Stimulated activated CD4-positive, alpha-beta T cell treated with anti-CD3 and anti-CD28 coated beads, Interleukin-1b, Interleukin-23, amount 100 ng/mL, for 4 hours (primary cell): Measurements from ENCODE around the gene ALOX15B.
A peak's percentile ranks its signal among the peaks of the same experiment; 100 is the strongest.
"Not testable (repeated sequence)": the region's sequence is repeated elsewhere in the genome, so short reads cannot be mapped to it uniquely, and the experiment has no call there.

Source experiments
- DNase-seq, 2 donors: peaks; one replicate each; pipeline ENCODE4 v3.0.0-alpha.2; 2020; ENCODE audit warnings: low read depth in 2 of 2

Gene ALOX15B

GRCh38 chr17:8013731-8014557 lies 24.9 kb upstream of the ALOX15B start:
- DNase-seq = no peak

GRCh38 chr17:8014558-8014850 lies 24.4 kb upstream of the ALOX15B start:
- DNase-seq = no peak

GRCh38 chr17:8015236-8015956 lies 23.5 kb upstream of the ALOX15B start:
- no peak for DNase-seq

DNA sequence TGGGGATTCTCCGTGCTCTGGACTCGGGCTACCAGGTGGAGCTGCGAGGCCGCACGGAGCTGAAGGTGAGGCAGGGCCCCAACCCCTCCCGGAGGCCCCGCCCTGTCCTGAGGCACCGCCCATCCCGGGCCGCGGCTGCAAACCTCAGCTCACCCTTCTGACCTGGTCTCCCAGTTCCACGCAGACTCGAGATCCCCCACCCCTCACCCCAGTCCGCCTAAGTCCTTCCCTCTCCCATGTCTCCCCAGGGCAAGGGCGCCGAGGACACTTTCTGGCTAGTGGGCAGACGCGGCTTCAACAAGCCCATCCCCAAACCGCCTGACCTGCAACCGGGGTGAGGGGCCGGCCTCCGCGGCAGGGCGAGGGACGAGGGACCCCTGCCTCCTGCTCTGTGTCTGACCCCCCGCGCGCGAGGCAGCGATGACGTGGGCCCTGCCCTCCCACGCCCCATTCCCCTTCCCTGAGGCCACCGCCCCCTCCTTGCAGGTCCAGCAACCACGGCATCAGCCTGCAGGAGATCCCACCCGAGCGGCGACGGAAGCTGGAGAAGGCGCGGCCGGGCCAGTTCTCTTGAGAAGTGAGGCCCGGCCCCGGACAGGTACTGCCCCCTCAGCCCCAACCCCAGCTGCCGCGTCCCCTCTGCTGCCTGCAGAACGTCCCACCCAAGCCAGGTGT lies 22.8 kb upstream of the ALOX15B start:
- peak in 1 of 2 donors; percentile 22 for DNase-seq

DNA sequence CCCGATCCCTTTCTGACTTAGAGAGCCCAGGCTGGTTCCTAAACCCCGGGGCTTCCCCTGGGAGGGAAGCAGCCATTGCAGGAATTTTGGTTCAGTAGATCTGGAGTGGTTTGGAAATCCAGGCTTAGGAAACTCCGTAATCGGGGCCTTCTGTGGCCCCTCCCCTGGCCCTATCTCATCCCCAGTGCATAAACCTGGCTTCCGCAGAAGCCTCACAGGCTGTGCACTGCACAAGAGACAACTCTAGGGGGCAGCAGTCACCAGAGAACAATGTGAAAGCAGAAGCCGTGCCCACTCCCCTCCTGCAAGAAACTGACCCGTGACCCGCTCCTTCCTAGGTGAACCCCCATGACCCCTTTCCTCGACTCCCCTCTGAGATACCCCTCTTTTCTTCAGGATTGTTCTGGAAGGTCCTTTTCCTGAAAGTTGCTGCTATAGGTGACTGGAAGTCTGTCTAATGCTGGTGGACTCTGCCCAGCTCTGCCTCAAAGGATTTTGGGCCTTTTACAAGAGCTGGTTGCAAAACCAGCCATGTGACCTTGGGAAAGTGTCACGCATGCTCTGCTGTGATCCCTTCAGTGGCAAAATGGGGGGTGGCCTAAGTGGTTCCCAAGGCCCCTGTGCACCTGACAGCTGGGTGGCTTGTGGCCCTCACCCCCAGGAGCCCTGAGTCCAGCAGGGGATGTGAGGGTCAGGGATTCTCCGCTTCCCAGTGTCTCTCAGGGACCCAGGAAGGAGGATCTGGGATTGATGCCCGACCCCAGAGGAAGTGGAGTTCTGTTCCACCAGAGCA lies 22.0 kb upstream of the ALOX15B start:
- peak in 1 of 2 donors; percentile 17 for DNase-seq

GRCh38 chr17:8018436-8018835 lies 20.4 kb upstream of the ALOX15B start:
- DNase-seq = no peak

GRCh38 chr17:8019166-8019565 lies 19.7 kb upstream of the ALOX15B start:
- no peak for DNase-seq

DNA sequence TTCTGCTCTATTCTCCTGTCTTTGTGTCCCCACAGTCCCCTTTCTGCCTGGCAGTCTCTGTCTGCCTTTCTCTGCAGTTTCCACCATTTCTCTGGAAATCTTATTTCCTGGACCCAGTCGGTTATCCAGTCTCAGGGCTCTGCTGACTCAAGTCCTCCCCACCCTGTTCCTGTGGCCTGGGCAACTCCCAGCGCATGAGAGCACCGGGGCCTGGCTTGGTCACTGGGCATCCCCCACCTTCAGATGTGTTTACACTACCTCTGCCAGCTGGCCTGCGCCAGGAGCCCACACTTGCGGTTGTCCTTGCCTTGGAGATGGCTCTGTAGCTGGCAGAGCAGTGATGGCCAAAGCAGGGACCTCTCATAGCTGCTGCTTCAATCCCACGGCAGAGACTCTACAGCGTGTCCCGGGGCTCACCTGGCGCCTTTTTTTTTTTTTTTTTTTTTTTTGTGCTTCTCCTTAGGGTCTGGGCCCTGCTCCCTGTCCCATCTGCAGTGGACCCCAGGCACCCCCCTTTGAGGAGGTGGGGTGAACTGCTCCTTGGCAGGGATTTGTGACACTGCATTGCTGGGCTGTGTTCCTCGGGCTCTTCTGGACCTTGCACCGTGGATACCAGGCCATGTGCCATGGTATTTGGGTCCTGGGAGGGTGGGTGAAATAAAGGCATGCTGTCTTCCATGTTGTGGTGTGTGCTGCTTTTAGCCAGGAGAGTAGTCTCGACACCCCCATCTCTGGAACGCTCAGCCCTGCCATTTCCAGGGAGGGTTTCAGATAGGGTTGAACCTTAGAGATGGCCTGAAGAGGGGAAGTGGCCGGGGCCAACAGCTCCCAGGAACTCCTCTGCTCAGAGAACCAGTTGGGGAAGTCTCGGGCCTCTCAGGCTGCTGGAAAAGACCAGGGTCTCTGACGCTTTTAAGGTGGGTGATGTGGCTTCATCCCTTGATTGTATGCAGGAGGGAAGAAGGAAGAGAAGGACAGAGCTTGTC lies 18.9 kb upstream of the ALOX15B start:
- DNase-seq = no peak

DNA sequence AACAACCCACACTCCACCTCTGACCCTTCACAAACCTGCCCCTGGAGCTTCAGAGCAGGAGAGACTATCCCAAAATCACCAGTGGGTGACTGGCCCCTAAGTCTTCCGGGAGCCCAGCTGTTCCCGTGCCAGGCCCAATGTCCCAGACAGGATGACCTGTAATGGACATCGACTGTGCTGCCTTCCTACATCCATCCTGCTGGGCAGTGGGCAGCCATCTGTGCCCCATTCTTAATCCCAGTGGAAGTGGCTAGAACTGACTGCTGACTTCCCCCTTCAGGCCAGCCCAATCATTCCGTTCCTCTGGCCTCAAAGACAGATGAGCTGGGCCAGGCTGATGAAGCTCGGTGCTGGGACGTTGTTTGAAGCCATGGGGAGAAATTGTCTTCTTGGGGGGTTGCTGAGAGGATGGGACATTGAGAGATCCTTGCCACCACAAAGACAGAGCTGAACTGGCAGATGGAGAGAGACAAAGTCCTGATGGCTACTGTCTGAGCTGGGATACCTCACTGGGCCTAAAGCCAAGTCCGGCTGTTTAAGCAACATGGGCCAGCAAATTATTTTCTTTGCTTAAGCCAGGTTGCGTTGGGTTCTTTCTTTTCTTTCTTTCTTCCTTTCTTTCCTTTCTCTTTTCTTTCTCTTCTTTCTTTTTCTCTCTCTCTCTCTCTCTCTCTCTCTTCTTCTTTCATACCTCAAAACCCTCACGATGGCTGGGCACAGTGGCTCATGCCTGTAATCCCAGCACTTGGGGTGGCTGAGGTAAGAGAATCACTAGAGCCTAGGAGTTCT lies 17.9 kb upstream of the ALOX15B start:
- no peak for DNase-seq

DNA sequence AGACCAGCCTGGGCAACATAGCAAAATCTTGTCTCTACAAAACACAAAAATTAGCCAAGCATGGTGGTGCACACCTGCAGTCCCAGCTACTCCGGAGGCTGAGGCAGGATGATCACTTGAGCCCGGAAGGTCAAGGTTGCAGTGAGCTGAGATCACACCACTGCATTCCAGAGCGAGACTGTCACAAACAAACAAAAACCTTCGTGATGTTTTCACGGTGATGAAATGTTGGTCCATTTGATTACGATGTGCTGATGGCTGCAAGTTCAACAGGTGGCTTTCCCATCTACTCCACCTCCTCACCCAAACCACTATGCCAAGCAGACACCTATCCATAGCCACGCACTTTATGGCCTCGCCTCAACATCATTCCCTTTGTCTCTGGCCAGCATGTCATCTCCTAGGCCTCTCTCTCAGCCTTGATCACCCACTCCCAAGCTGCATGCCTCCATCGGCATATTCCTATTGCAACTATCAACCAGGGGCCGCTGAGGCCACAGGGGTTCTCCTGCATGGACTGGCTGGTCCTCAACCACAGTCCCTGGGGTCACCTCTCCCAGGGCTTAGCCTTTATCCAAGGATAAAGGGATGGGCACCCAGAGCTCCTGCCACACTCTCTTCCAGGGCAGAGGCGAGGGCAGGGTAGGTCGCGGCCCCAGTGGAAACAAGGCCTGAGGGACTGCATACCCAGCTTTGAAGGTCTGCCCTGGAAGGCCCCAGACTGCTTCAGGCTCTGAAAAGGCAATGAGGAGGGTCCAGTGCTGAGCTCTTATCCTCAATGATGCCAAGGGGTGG lies 17.1 kb upstream of the ALOX15B start:
- no peak for DNase-seq

DNA sequence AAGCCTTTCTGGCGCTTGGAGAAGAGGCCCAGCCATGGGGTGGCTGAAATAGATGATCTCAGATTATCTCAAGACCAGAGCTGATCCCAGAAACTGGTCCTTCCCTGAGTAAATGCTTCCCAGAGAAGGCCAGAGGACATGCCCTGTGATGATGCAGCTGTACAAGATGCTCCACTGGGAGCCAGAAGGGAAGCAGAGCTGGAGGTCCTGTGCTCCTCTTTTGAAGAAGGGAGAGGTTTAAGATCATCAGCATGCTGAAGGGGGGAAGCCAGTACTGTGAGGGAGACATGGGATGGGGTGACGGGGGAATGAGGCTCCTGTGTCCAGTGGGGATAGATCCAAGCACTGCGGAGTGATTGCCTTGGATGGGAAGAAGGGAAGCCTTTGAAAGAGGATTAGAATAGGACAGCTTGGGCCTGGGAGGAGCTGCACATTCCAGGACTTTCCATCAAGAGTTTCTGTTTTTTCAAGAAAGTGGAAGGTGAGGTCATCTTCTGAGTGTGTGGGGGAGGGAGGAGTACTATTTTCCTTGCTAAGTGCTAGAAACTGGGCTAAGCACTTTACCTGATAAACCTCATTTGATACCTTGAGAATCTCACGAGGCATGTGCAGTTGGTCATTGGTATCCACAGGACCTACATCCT lies 16.4 kb upstream of the ALOX15B start:
- DNase-seq = no peak

- DNase-seq = not testable (repeated sequence)
These were observed 14.7 kb upstream of the ALOX15B start for GRCh38 chr17:8024161-8024560.

DNA sequence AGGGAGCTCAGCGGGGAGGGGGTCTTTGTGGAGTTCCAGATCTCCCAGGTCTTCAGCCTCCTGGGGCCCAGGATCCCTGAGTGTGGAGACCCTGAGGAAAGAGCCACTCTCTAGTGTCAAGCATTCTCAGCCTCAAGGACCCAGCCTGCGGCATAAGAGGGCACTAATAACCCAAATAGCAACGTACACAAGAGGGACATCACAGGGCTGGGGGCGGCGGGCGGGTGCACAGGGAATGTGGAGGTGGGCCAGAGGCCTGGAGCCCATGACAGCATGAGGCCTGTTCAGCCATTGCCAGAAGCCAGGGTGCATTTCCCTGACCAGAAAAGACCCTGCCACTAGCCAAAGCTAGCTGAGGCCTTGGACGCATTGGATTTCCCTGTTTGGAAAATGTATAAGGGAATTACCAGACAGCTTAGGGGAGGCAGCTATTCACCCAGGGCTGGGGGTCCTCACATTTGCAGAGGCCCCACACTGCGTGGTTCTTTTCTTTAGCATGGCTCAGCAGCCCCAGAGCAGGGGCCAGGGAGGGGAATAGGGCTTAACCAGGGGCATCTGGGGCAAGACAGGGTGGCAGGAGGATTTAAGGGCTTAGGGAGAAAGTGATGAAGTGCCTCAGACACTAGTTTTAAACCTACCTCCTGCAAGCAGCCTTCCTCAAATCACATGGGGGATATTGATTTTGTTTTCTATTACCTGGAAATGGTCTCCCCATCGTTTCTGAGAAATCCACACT lies 13.5 kb upstream of the ALOX15B start:
- no peak for DNase-seq

GRCh38 chr17:8029121-8029520 lies 9.7 kb upstream of the ALOX15B start:
- DNase-seq = no peak

- DNase-seq = no peak
These were observed 7.6 kb upstream of the ALOX15B start for GRCh38 chr17:8031261-8031661.

GRCh38 chr17:8031950-8032349 lies 6.9 kb upstream of the ALOX15B start:
- DNase-seq = no peak

DNA sequence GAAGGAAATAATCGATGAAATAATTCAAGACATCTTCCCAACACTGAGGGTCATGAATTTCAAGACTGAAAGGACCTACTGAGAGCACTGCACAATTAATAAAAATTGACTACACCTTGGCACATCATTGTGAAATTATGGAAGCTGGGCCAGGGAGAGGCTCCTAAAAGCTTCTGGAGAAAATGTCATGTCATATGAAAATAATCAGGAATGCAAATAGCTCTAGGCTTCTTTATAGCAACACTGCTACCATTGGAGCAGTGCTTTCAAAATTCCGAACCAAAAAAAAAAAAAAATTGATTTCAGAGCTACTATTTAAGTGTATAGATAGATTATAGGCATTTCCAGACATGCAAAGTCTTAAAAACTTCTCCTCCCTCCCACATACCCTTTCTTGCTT lies 6.4 kb upstream of the ALOX15B start:
- DNase-seq = no peak

DNA sequence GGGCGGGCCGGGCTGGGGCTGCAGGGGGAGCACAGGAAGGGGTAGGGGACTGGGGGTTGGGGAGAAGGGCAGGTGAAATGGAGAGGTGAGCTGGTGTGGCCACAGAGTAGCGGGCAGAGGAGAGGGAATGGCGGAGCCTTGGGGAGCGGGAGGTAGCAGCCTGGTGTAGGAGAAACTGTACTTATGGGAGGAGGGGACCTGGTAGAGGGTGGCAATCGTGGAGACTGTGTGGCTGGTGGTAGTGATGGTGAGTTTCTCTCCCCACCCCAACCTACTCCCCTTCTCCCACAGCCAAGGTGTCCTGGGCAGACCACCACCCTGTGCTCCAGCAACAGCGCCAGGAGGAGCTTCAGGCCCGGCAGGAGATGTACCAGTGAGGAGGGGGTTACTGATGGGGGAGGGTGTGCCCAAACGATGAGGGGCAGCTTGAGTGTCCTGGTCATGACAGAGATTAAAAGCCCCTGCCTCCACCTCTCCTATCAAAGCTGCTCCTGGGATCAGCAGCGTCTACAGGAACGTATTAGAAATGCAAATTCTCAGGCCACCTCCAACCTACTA lies 831 bp downstream of the ALOX15B start:
- DNase-seq = no peak
